SIG-M5 treated with dmso at 0.1 percent for 504 hours (cell line): ENCODE data around the gene IKBKG.
"Not testable (repeated sequence)": the region's sequence is repeated elsewhere in the genome, so short reads cannot be mapped to it uniquely, and the experiment has no call there.

Experiments
- DNase-seq: peaks from one replicate; lab custom pipeline; 2025; ENCODE audit not compliant: unreplicated experiment; lab: John Stamatoyannopoulos, UW

The IKBKG gene

GRCh38 chrX:154558060-154558690 lies 10.8 kb downstream of the IKBKG start:
- DNase-seq = not testable (repeated sequence)

- not testable (repeated sequence) for DNase-seq
These were observed 11.5 kb downstream of the IKBKG start for GRCh38 chrX:154558896-154559295.

DNA sequence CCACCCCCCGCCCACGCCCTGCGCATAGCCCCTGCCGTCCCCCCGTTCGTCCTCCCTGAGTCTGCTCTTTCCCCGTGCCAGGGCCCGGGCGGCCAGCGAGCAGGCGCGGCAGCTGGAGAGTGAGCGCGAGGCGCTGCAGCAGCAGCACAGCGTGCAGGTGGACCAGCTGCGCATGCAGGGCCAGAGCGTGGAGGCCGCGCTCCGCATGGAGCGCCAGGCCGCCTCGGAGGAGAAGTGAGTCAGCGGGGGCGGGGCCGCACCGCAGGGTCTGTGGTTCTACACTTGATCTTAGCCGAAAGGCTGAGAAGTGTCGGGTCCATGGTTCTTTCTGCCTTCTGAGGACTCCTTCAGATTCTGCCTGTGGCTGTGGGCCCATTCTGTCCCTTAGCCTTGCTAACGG lies 12.9 kb downstream of the IKBKG start:
- not testable (repeated sequence) for DNase-seq

DNA sequence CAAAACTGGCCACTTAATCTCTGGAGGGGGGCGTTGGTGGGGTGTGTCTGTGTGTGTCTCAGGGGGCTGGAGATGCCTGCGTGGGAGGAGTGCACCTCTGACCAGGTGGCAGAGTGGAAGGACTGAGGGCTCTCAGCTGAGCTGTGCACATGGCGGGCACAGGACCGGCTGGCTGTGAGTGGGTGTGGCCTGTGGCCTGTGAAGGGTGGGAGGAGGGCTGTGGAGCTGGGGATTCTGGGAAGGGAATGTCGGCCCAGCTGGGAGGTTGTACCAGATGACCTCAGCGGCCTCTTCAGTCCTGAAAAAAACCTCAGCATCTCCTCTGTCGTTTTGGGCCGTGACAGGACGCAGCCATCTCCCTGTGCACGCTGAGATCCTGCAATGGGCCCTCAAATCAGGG lies 14.9 kb downstream of the IKBKG start:
- DNase-seq = not testable (repeated sequence)

- DNase-seq = not testable (repeated sequence)
These were observed 22.9 kb downstream of the IKBKG start for GRCh38 chrX:154570361-154570760.

DNA sequence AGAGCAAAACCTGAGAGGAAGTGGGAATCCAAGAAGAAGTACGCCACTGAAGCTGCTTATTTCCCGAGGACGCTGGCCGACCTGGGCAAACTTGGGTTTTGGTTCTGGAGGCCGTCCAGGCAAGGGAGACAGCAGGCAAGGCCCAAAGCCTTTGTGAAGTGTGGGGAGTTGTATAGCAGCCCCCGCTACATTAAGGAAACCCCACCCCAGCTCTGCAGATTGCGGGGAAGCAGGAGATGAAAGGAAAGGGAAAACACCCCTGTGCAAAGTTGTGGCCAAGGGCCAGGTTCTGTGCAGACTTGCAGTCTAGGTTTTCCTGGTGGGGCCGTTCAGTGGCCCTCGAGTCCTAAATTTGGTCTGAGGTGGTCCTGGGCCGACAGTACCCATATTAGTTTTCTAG lies 25.6 kb downstream of the IKBKG start:
- not testable (repeated sequence) for DNase-seq

DNA sequence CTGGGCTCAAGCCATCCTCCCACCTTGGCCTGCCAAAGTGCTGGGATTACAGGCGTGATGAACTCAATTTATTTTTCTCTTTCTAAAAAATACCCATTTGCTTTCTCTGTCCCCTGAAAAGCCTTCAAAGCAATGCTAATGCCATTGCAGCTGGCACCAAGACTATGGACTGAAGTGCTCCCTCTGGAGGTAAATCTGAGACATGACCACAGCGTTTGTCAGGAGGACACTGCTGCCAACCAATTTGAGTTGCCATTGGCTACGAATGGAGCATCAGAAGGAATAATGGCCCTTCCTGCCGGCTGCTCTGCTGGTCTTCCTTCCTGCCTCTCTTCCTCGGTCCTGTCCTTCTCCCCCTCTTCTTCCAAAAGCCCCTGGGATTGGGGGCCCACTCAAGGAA lies 27.7 kb downstream of the IKBKG start:
- not testable (repeated sequence) for DNase-seq

GRCh38 chrX:154582994-154583393 lies 35.6 kb downstream of the IKBKG start:
- DNase-seq = not testable (repeated sequence)

DNA sequence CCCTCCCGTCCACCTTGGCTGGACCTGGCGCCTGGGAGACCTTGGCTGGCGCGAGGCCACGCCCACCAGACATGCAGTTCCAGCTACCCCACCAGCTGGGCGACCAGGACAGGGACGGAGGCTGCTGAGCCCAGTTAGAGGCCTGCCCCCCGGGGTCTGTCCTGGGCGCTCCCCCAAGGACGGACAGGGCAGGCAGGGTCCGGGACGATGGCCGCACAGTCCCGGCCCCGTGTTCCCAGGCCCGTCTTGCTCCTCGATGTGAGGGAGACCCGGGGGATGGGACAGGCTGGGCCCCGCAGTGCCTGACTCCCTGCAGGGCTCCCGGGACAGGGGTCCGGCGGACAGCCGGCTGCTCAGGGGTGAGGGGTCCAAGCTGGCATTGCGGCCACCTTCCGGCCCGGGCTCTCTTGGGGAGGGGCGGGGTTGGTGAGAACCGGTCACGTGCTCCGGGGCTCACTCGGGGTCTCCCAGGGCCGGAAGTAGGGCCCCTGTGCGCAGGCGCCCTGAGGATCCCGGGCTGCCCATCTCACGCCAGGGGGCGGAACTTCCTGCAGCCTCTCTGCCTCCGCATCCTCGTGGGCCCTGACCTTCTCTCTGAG lies 37.3 kb downstream of the IKBKG start, which contains the start of gene CTAG1A:
Gene CTAG1A (plus strand): TSS at position 549 of the 599 bp plus-strand sequence. CDS start 74 bp downstream, outside the sequence.
- not testable (repeated sequence) for DNase-seq

GRCh38 chrX:154590415-154590814 lies 43.0 kb downstream of the IKBKG start:
- DNase-seq = not testable (repeated sequence)

DNA sequence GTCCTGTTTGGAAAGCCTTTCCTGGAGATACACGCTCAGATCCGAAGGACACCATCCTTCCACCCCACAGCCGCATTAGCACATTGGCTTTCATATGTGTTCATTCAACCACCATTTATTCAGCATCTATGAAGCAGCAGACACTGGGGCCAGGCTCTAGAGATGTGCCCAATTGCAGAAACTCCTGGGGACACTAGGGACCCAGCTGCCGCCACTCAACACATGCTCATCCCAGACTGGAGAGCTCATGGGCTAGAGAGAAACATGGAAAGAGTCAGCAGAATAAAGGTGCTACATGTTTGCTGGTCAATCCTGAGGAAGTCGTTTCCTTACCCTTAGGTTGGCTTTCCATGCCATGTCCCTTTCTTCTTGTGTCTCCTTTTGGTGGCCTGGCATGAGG lies 45.1 kb downstream of the IKBKG start:
- DNase-seq = no peak

GRCh38 chrX:154593201-154593600 lies 45.8 kb downstream of the IKBKG start:
- DNase-seq = no peak

DNA sequence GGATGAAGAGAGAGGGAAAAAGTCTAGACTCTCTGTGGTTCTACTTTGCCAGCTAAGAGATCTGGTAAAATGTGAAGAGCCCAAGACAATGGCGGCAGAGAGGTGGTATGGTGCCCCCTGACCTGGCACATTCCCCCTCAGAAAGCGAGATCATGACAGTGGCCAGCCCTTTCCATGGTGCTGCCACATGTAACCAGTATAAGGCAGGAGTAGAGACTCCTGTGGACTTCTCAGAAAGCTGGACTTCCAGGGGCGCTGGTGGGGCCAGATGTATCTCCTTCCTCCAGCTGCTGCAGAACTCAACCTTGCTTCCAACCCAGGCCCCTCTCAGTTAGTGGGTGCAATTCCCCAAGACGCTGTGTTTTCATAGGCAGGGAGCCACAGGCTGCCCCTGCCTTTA lies 47.1 kb downstream of the IKBKG start:
- no peak for DNase-seq

- DNase-seq = no peak
These were observed 48.3 kb downstream of the IKBKG start for GRCh38 chrX:154595559-154596249.

GRCh38 chrX:154596290-154596929 lies 49.0 kb downstream of the IKBKG start:
- DNase-seq = peak; percentile 18

GRCh38 chrX:154597221-154597620 lies 49.8 kb downstream of the IKBKG start:
- no peak for DNase-seq

- no peak for DNase-seq
These were observed 51.2 kb downstream of the IKBKG start for GRCh38 chrX:154598656-154599055.

DNA sequence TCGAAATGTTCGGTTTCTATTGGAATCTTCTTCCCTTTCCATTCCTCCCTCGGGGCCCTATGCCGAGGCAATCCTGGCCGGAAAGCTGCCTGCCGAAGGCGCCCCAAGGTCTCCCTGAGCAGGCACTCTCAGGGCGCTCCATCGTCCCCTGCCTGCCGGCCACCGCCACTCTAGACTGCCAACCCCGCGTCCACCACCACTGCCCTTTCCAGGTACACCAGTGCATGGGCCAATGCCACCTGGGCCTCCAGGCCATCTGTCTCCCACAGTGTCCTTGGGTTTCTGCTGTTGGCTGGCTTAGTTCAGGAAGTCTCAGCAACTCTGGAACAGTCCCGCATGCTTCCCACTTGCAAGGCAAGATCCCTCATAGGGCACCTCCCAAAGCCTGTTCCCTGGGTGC lies 52.1 kb downstream of the IKBKG start:
- DNase-seq = no peak

DNA sequence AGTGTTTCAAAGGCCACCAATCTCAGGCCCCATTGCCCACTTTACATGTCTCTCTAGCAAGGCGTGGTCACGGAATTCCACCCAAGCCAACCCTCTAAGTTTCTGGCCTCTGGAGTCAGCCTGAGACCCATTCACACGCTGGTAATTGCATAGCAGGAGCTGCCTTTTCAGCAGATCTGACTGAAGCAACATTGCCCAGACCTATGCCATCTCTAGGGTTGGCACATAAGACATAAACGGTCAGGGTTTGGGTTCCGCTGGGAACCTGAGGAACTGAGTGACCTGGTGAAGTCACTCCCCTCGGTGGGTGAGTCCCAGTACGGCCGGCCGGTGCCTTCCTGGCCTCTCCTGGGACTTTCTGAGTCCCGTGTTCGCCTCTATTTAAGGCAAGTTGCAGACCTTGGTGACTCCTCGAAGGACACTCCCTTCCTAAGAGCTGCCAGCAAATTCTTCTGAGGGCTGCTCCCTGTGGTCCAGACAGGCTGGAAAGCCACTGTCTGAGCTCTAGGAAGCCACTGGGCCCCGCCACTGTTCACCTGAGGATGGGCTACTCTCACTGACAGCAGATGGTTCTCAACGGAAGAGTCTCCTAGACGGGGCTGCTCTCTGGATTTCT lies 53.4 kb downstream of the IKBKG start:
- DNase-seq = no peak

GRCh38 chrX:154602226-154602625 lies 54.8 kb downstream of the IKBKG start:
- DNase-seq = no peak

- no peak for DNase-seq
These were observed 55.5 kb downstream of the IKBKG start for GRCh38 chrX:154602766-154603437.
